Hematopoietic multipotent progenitor cell treated with erythropoietin and hydrocortisone succinate and interleukin-3 and kit ligand, for 6 days (in vitro differentiated cells): ENCODE data around the gene LAMA3.

Experiments used
- DNase-seq: peaks from one replicate; pipeline ENCODE4 v3.0.0-alpha.2; 2015

The LAMA3 gene

GRCh38 chr18:23784832-23785245, 95.6 kb downstream of the LAMA3 start:
- no peak for DNase-seq

GRCh38 chr18:23793051-23793450, 103.8 kb downstream of the LAMA3 start:
- no peak for DNase-seq

GRCh38 chr18:23793985-23794867, 105.0 kb downstream of the LAMA3 start:
- no peak for DNase-seq

- DNase-seq: no peak
Observed at GRCh38 chr18:23798249-23798648, 109.0 kb downstream of the LAMA3 start.

- DNase-seq: no peak
Observed at GRCh38 chr18:23798824-23799223, 109.6 kb downstream of the LAMA3 start.

GRCh38 chr18:23799540-23799939, 110.3 kb downstream of the LAMA3 start:
- no peak for DNase-seq

GRCh38 chr18:23800902-23801301, 111.6 kb downstream of the LAMA3 start:
- DNase-seq: no peak

- DNase-seq: no peak
Observed at GRCh38 chr18:23802817-23803216, 113.6 kb downstream of the LAMA3 start.

GRCh38 chr18:23803755-23804154, 114.5 kb downstream of the LAMA3 start:
- no peak for DNase-seq

- DNase-seq: no peak
Observed at GRCh38 chr18:23805898-23806297, 116.6 kb downstream of the LAMA3 start.

- DNase-seq: no peak
Observed at GRCh38 chr18:23809415-23809814, 120.2 kb downstream of the LAMA3 start.

GRCh38 chr18:23810396-23810795, 121.1 kb downstream of the LAMA3 start:
- DNase-seq: no peak

- no peak for DNase-seq
Observed at GRCh38 chr18:23811176-23811575, 121.9 kb downstream of the LAMA3 start.

- peak; percentile 73 for DNase-seq
Observed at GRCh38 chr18:23812546-23813440, 123.5 kb downstream of the LAMA3 start.

- no peak for DNase-seq
Observed at GRCh38 chr18:23814991-23815614, 125.8 kb downstream of the LAMA3 start.

GRCh38 chr18:23816021-23816420, 126.8 kb downstream of the LAMA3 start:
- DNase-seq: no peak

GRCh38 chr18:23816740-23817139, 127.5 kb downstream of the LAMA3 start:
- no peak for DNase-seq

- no peak for DNase-seq
Observed at GRCh38 chr18:23819001-23819400, 129.7 kb downstream of the LAMA3 start.

GRCh38 chr18:23822590-23823385, 133.5 kb downstream of the LAMA3 start:
- no peak for DNase-seq

GRCh38 chr18:23824240-23824639, 135.0 kb downstream of the LAMA3 start:
- DNase-seq: no peak

- DNase-seq: no peak
Observed at GRCh38 chr18:23824669-23825068, 135.4 kb downstream of the LAMA3 start.

GRCh38 chr18:23825496-23825895, 136.2 kb downstream of the LAMA3 start:
- no peak for DNase-seq
